ENCODE measurements around the gene GLCE. TPM values are rescaled to one million over a fixed set of nuclear protein-coding genes. Genes with fewer than 3 reads are reported as not detected.

Gene GLCE
- total and polyA plus RNA-seq, 10 of the 15 experiments (the other 5 are each of a cell fraction or from before 2014, with no cell fraction given): 2.1 to 11.9 (median 2.9) TPM

DNA sequence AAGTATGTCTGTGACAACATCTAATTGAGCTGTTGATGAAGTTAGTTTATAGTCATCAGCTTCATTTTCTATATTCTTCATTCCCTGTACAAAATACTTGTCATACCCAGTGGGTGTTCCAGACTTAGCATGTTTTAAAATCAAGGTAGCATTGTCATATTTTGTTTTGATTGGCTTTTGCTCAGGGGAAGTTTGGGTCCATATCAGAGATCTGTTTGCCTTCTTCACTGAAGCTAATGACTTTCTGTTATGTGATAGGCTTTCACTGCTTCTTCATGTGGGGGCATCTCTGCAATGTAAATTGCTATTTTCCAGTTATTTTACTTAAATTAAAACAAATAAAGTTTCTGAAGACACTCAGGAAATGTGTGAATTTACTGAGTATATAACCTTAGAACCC is 15.1 kb downstream of the GLCE start:
- Histone ChIP-seq H3K9me3 (replicated peaks; ENCODE audit: control insufficient read depth, insufficient read depth, low read length) (no peaks in the 10 kb centered on the region), H3K79me2 (ENCODE audit: control insufficient read depth, insufficient read depth, low read length) (no peaks in the 10 kb centered on the region), H3K27ac (ENCODE audit: control insufficient read depth, insufficient read depth) (no peak overlapping the region), H3K4me1 (ENCODE audit: control insufficient read depth, insufficient read depth, low read length) (no peaks in the 10 kb centered on the region), H3K4me3 (no peak overlapping the region), H3K9ac (ENCODE audit: control insufficient read depth, insufficient read depth, low read length) (no peak overlapping the region), H2AFZ (ENCODE audit: control insufficient read depth, low read depth, low read length) (no peak overlapping the region), H3K4me2 (ENCODE audit: control insufficient read depth, insufficient read depth) (no peak overlapping the region), H4K20me1 (ENCODE audit: control insufficient read depth, insufficient read depth) (no peaks in the 10 kb centered on the region), H3K27me3 (replicated peaks in 1 of 2; ENCODE audit: control insufficient read depth in 2 of 2, insufficient read depth in 2 of 2, low read length in 1 of 2) (no peaks in the 10 kb centered on the region), H3K36me3 (ENCODE audit: control insufficient read depth in 2 of 2, insufficient read depth in 2 of 2, low read length in 1 of 2) (no peaks in the 10 kb centered on the region)
- CTCF ChIA-PET: interaction anchor here (1.1 kb wide), 1 partner anchor 10 kb away, joined by 3 read pairs; no protein-coding TSS in a partner anchor
- intact Hi-C loops (cut with micrococcal nuclease; ENCODE audit: unreplicated experiment) (no loop called here), in situ Hi-C loops (cut with MboI) (no loop called here)
- POLR2A ChIA-PET: no interaction called here
- RAD21 ChIA-PET (ENCODE audit: unreplicated experiment): interaction anchor here (0.6 kb wide), 1 partner anchor 14 kb away, joined by 3 read pairs; no protein-coding TSS in a partner anchor
- FAIRE-seq (no peak), ATAC-seq (no peak), DNase-seq (ENCODE audit: low read depth, low spot score) (no peak)
- SMC1A ChIA-PET (ENCODE audit: uncharacterized antibody, unreplicated experiment): interaction anchor here (1.2 to 2.0 kb wide), 2 partner anchors 13 to 14 kb away, joined by 4 to 5 read pairs; no protein-coding TSS in a partner anchor
- BruUV-seq (replicated peaks): no TSS peak
- TF ChIP-seq, protein P1, sequence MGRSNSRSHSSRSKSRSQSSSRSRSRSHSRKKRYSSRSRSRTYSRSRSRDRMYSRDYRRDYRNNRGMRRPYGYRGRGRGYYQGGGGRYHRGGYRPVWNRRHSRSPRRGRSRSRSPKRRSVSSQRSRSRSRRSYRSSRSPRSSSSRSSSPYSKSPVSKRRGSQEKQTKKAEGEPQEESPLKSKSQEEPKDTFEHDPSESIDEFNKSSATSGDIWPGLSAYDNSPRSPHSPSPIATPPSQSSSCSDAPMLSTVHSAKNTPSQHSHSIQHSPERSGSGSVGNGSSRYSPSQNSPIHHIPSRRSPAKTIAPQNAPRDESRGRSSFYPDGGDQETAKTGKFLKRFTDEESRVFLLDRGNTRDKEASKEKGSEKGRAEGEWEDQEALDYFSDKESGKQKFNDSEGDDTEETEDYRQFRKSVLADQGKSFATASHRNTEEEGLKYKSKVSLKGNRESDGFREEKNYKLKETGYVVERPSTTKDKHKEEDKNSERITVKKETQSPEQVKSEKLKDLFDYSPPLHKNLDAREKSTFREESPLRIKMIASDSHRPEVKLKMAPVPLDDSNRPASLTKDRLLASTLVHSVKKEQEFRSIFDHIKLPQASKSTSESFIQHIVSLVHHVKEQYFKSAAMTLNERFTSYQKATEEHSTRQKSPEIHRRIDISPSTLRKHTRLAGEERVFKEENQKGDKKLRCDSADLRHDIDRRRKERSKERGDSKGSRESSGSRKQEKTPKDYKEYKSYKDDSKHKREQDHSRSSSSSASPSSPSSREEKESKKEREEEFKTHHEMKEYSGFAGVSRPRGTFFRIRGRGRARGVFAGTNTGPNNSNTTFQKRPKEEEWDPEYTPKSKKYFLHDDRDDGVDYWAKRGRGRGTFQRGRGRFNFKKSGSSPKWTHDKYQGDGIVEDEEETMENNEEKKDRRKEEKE (IDR thresholded peaks at IDR 0.05): no peak
- TF ChIP-seq RFX5 (IDR thresholded peaks at IDR 0.05; ENCODE audit: low read depth, low read length) (no peak), KAT2A (conservative IDR thresholded peaks at IDR 0.05; ENCODE audit: control insufficient read depth, low read depth, low read length) (no peak), NR2F1 (conservative IDR thresholded peaks at IDR 0.05) (no peak), WRNIP1 (IDR thresholded peaks at IDR 0.05; ENCODE audit: borderline replicate concordance, low read depth, low read length) (no peak), MTA2 (IDR thresholded peaks at IDR 0.05; ENCODE audit: low read depth) (no peak), NBN (IDR thresholded peaks at IDR 0.05) (no peak)
- TF ChIP-seq, protein P2, sequence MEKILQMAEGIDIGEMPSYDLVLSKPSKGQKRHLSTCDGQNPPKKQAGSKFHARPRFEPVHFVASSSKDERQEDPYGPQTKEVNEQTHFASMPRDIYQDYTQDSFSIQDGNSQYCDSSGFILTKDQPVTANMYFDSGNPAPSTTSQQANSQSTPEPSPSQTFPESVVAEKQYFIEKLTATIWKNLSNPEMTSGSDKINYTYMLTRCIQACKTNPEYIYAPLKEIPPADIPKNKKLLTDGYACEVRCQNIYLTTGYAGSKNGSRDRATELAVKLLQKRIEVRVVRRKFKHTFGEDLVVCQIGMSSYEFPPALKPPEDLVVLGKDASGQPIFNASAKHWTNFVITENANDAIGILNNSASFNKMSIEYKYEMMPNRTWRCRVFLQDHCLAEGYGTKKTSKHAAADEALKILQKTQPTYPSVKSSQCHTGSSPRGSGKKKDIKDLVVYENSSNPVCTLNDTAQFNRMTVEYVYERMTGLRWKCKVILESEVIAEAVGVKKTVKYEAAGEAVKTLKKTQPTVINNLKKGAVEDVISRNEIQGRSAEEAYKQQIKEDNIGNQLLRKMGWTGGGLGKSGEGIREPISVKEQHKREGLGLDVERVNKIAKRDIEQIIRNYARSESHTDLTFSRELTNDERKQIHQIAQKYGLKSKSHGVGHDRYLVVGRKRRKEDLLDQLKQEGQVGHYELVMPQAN (conservative IDR thresholded peaks at IDR 0.05): no peak
- TF ChIP-seq, protein P3, sequence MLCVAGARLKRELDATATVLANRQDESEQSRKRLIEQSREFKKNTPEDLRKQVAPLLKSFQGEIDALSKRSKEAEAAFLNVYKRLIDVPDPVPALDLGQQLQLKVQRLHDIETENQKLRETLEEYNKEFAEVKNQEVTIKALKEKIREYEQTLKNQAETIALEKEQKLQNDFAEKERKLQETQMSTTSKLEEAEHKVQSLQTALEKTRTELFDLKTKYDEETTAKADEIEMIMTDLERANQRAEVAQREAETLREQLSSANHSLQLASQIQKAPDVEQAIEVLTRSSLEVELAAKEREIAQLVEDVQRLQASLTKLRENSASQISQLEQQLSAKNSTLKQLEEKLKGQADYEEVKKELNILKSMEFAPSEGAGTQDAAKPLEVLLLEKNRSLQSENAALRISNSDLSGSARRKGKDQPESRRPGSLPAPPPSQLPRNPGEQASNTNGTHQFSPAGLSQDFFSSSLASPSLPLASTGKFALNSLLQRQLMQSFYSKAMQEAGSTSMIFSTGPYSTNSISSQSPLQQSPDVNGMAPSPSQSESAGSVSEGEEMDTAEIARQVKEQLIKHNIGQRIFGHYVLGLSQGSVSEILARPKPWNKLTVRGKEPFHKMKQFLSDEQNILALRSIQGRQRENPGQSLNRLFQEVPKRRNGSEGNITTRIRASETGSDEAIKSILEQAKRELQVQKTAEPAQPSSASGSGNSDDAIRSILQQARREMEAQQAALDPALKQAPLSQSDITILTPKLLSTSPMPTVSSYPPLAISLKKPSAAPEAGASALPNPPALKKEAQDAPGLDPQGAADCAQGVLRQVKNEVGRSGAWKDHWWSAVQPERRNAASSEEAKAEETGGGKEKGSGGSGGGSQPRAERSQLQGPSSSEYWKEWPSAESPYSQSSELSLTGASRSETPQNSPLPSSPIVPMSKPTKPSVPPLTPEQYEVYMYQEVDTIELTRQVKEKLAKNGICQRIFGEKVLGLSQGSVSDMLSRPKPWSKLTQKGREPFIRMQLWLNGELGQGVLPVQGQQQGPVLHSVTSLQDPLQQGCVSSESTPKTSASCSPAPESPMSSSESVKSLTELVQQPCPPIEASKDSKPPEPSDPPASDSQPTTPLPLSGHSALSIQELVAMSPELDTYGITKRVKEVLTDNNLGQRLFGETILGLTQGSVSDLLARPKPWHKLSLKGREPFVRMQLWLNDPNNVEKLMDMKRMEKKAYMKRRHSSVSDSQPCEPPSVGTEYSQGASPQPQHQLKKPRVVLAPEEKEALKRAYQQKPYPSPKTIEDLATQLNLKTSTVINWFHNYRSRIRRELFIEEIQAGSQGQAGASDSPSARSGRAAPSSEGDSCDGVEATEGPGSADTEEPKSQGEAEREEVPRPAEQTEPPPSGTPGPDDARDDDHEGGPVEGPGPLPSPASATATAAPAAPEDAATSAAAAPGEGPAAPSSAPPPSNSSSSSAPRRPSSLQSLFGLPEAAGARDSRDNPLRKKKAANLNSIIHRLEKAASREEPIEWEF (IDR thresholded peaks at IDR 0.05; ENCODE audit: insufficient replicate concordance, low read depth, low read length): no peak
- TF ChIP-seq, protein P4, sequence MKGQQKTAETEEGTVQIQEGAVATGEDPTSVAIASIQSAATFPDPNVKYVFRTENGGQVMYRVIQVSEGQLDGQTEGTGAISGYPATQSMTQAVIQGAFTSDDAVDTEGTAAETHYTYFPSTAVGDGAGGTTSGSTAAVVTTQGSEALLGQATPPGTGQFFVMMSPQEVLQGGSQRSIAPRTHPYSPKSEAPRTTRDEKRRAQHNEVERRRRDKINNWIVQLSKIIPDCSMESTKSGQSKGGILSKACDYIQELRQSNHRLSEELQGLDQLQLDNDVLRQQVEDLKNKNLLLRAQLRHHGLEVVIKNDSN (IDR thresholded peaks at IDR 0.05; ENCODE audit: borderline replicate concordance, extremely low read length, insufficient read depth, low read depth, low read length): no peak
- TF ChIP-seq, protein P5, sequence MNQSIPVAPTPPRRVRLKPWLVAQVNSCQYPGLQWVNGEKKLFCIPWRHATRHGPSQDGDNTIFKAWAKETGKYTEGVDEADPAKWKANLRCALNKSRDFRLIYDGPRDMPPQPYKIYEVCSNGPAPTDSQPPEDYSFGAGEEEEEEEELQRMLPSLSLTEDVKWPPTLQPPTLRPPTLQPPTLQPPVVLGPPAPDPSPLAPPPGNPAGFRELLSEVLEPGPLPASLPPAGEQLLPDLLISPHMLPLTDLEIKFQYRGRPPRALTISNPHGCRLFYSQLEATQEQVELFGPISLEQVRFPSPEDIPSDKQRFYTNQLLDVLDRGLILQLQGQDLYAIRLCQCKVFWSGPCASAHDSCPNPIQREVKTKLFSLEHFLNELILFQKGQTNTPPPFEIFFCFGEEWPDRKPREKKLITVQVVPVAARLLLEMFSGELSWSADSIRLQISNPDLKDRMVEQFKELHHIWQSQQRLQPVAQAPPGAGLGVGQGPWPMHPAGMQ (IDR thresholded peaks at IDR 0.05; ENCODE audit: borderline replicate concordance): no peak

Data from GM12878 (cell line).